C4-2B (cell line): ENCODE results near the gene OTX2.

Source experiments
- H3K27ac ChIP-seq: fragments of 450-650 bp; 2 replicates; pipeline ENCODE4 v1.5.1; 2017
- CTCF ChIP-seq: fragments of 450-650 bp; conservative IDR thresholded peaks from 2 replicates; pipeline ENCODE4 v1.5.1; 2017; ENCODE audit warnings: mild to moderate bottlenecking
- ZFX ChIP-seq: fragments of 450-650 bp; IDR thresholded peaks from 2 replicates; pipeline ENCODE4 v1.6.1; 2017

The OTX2 gene

GRCh38 chr14:56807386-56808109, 2.7 kb downstream of the OTX2 start:
- no peak overlapping the region for H3K27ac ChIP-seq
- TF ChIP-seq ZFX (no peak), CTCF (no peak)

GRCh38 chr14:56806760-56807159, 3.5 kb downstream of the OTX2 start:
- no peak overlapping the region for H3K27ac ChIP-seq
- TF ChIP-seq CTCF (no peak), ZFX (no peak)

- TF ChIP-seq ZFX (no peak), CTCF (no peak)
- H3K27ac ChIP-seq, result no peak overlapping the region
Measured at GRCh38 chr14:56805992-56806727, 4.1 kb downstream of the OTX2 start.

GRCh38 chr14:56805201-56805991, 4.9 kb downstream of the OTX2 start:
- no peak for TF ChIP-seq CTCF
- TF ChIP-seq ZFX, result no peak
- H3K27ac ChIP-seq, result no peak overlapping the region

- H3K27ac ChIP-seq, result no peak overlapping the region
- no peak for TF ChIP-seq CTCF
- no peak for TF ChIP-seq ZFX
Measured at GRCh38 chr14:56803816-56804535, 6.3 kb downstream of the OTX2 start.

GRCh38 chr14:56801920-56802319, 8.4 kb downstream of the OTX2 start:
- TF ChIP-seq CTCF, result no peak
- TF ChIP-seq ZFX, result no peak
- no peak overlapping the region for H3K27ac ChIP-seq
